Loucy (cell line): ENCODE data around the gene GRHL1.

Source experiments
- EZH2phosphoT487 ChIP-seq: fragments of 200-600 bp; IDR thresholded peaks from 2 replicates; pipeline ENCODE4 v1.6.1; 2018; ENCODE audit warnings: antibody characterized with exemption, mild to moderate bottlenecking, moderate library complexity, borderline replicate concordance
- TF ChIP-seq, protein P1 (sequence below): fragments of 200-600 bp; sonication (generic); conservative IDR thresholded peaks from 2 replicates; pipeline ENCODE4 v1.5.1; 2014; ENCODE audit warnings: mild to moderate bottlenecking, antibody characterized with exemption, low read length

DNA sequence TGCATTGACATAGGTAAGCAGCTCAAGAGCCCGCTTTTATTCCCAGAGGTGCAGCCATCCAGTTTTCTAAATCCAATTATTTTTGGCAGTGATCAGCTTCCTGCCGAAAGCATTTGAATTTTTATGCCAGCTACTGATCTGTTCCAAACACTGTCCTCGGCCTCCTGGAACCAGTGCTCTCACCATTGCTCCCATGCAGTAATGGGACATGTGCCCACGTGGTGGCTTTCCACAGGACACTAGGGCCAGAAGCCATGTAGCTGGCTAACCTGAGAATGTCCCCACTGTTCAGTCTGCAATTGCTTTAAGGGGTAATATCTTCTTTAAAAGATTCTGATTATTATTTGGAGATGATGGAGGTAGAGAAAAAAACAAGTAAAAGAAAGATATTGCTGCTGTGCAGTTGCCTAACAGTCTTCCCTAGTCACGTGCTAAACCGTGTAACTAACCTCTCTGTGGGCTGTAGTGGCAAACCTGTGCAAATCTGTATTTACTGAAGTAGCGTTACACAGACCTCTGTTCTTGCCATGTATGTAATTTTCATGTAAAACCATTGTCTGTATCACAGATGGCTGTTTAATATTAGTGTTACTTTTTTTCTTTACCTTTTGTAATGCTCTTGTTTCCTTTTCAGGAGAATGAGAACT is 13.0 kb downstream of the GRHL1 start:
- TF ChIP-seq, protein P1, sequence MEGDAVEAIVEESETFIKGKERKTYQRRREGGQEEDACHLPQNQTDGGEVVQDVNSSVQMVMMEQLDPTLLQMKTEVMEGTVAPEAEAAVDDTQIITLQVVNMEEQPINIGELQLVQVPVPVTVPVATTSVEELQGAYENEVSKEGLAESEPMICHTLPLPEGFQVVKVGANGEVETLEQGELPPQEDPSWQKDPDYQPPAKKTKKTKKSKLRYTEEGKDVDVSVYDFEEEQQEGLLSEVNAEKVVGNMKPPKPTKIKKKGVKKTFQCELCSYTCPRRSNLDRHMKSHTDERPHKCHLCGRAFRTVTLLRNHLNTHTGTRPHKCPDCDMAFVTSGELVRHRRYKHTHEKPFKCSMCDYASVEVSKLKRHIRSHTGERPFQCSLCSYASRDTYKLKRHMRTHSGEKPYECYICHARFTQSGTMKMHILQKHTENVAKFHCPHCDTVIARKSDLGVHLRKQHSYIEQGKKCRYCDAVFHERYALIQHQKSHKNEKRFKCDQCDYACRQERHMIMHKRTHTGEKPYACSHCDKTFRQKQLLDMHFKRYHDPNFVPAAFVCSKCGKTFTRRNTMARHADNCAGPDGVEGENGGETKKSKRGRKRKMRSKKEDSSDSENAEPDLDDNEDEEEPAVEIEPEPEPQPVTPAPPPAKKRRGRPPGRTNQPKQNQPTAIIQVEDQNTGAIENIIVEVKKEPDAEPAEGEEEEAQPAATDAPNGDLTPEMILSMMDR = no peak
- TF ChIP-seq EZH2phosphoT487 = no peak
